Inferior parietal cortex (tissue), 1 donor: ENCODE measurements around the gene UBE2V1.
"Not testable (repeated sequence)": the region's sequence is repeated elsewhere in the genome, so short reads cannot be mapped to it uniquely, and the experiment has no call there.

ENCODE experiments used
- DNase-seq: peaks from one replicate; pipeline ENCODE4 v3.0.0-alpha.2; 2016; ENCODE audit errors: extremely low spot score

Gene UBE2V1

GRCh38 chr20:50112512-50113419, at the start of gene UBE2V1:
TSS of gene UBE2V1 (minus strand) at chr20:50113150. CDS start at chr20:50113128, 22 bp downstream.
- peak; percentile 75 for DNase-seq

GRCh38 chr20:50161494-50161893, 48.5 kb upstream of the UBE2V1 start:
- DNase-seq = not testable (repeated sequence)

GRCh38 chr20:50153500-50154377, 40.8 kb upstream of the UBE2V1 start, which contains the start of gene PEDS1:
TSS of gene PEDS1 (minus strand) at chr20:50153723. CDS start at chr20:50153637, 86 bp downstream.
- DNase-seq = peak; percentile 87

GRCh38 chr20:50153153-50153499, 40.2 kb upstream of the UBE2V1 start:
- DNase-seq = no peak

- DNase-seq = no peak
Measured at GRCh38 chr20:50152394-50153152, 39.6 kb upstream of the UBE2V1 start.

GRCh38 chr20:50151034-50151743, 38.2 kb upstream of the UBE2V1 start:
- DNase-seq = no peak

GRCh38 chr20:50149481-50150254, 36.7 kb upstream of the UBE2V1 start:
- no peak for DNase-seq

- DNase-seq = no peak
Measured at GRCh38 chr20:50146732-50147662, 34.0 kb upstream of the UBE2V1 start.

GRCh38 chr20:50146214-50146613, 33.3 kb upstream of the UBE2V1 start:
- DNase-seq = no peak

GRCh38 chr20:50145566-50145965, 32.6 kb upstream of the UBE2V1 start:
- no peak for DNase-seq

- no peak for DNase-seq
Measured at GRCh38 chr20:50144362-50144761, 31.4 kb upstream of the UBE2V1 start.

- no peak for DNase-seq
Measured at GRCh38 chr20:50142812-50143211, 29.9 kb upstream of the UBE2V1 start.

- no peak for DNase-seq
Measured at GRCh38 chr20:50141811-50142561, 29.0 kb upstream of the UBE2V1 start.

- DNase-seq = no peak
Measured at GRCh38 chr20:50141018-50141675, 28.2 kb upstream of the UBE2V1 start.

- no peak for DNase-seq
Measured at GRCh38 chr20:50140339-50140859, 27.4 kb upstream of the UBE2V1 start.

GRCh38 chr20:50138479-50139393, 25.8 kb upstream of the UBE2V1 start:
- peak; percentile 68 for DNase-seq

GRCh38 chr20:50138120-50138478, 25.1 kb upstream of the UBE2V1 start:
- no peak for DNase-seq
